Liver (tissue), 3 donors: ENCODE measurements around the gene EPB41L1.

ENCODE experiments used
- SP1 ChIP-seq: IDR thresholded peaks from 2 replicates; pipeline ENCODE4 v1.6.1; 2018; ENCODE audit warnings: antibody characterized with exemption, mild to moderate bottlenecking
- TAF1 ChIP-seq: conservative IDR thresholded peaks from 2 replicates; pipeline ENCODE4 v1.6.1; 2016; ENCODE audit warnings: antibody characterized with exemption, mild to moderate bottlenecking
- TF ChIP-seq, protein P1 (sequence below): fragments of 150-350 bp; IDR thresholded peaks from 2 replicates; pipeline ENCODE4 v1.5.1; 2017; ENCODE audit warnings: improper control_type of control experiment, low read depth, low read length; ENCODE audit not compliant: missing input control
- donor health status: healthy.
- donor health status: healthy.

DNA sequence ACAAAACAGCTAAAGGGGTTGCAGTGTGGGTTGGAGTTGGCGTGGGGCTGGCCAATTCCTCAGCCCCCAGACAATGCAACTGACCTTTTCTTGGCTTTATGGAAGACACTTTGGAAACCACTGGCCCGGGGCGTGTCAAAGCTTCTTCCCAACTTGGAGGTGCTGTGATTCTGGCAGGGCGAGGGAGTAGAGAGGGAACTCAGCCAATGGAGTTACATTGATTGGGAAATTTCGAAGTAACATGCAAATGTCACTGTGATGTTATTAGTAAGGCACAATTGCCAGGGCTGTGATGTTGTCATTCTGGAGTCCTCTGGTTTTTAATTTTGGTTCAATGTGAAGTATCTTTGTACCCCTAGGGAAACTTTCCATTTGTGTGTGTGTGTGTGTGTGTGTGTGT is 41.5 kb upstream of the EPB41L1 start:
- TF ChIP-seq, protein P1, sequence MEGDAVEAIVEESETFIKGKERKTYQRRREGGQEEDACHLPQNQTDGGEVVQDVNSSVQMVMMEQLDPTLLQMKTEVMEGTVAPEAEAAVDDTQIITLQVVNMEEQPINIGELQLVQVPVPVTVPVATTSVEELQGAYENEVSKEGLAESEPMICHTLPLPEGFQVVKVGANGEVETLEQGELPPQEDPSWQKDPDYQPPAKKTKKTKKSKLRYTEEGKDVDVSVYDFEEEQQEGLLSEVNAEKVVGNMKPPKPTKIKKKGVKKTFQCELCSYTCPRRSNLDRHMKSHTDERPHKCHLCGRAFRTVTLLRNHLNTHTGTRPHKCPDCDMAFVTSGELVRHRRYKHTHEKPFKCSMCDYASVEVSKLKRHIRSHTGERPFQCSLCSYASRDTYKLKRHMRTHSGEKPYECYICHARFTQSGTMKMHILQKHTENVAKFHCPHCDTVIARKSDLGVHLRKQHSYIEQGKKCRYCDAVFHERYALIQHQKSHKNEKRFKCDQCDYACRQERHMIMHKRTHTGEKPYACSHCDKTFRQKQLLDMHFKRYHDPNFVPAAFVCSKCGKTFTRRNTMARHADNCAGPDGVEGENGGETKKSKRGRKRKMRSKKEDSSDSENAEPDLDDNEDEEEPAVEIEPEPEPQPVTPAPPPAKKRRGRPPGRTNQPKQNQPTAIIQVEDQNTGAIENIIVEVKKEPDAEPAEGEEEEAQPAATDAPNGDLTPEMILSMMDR = no peak
- TF ChIP-seq TAF1 (no peak), SP1 (no peak)
